Lung (tissue), 12 donors: ENCODE results near the gene SLC44A2. TPM values are rescaled to one million over a fixed set of nuclear protein-coding genes. Genes with fewer than 3 reads are reported as not detected.
A peak's percentile ranks its signal among the peaks of the same experiment; 100 is the strongest.

Experiments
- ATAC-seq: fragments of 200-7000 bp; cut with Tn5 transposase; one replicate; pipeline ENCODE4 v1.9.1; 2020; ENCODE audit warnings: moderate number of reproducible peaks; ENCODE audit not compliant: insufficient read depth, low FRiP score
- DNase-seq, 3 donors: peaks; one replicate each; pipeline ENCODE4 v3.0.0-alpha.2; 2013 to 2017
- H3K27ac ChIP-seq, 2 donors: one replicate each; pipeline ENCODE4 v1.5.1; 2013; ENCODE audit warnings: mild to moderate bottlenecking in 2 of 2, moderate library complexity in 2 of 2, control low read depth in 1 of 2, inconsistent platforms in 1 of 2, low read depth in 1 of 2, low read length in 1 of 2
- H3K27me3 ChIP-seq, 3 donors: one replicate each; pipeline ENCODE4 v1.5.1; 2013; ENCODE audit warnings: low read length in 2 of 3; ENCODE audit not compliant: control insufficient read depth in 3 of 3, insufficient read depth in 3 of 3
- H3K36me3 ChIP-seq, 4 donors: one replicate each; pipeline ENCODE4 v1.5.1; 2013; ENCODE audit warnings: low read length in 4 of 4, mild to moderate bottlenecking in 1 of 4, moderate library complexity in 1 of 4; ENCODE audit not compliant: control insufficient read depth in 4 of 4, insufficient read depth in 4 of 4
- H3K4me1 ChIP-seq, 5 donors: one replicate each; pipeline ENCODE4 v1.5.1; 2013; ENCODE audit warnings: low read length in 5 of 5, mild to moderate bottlenecking in 2 of 5, moderate library complexity in 1 of 5; ENCODE audit not compliant: control insufficient read depth in 5 of 5, insufficient read depth in 5 of 5
- H3K4me3 ChIP-seq: one replicate; pipeline ENCODE4 v1.5.1; 2013; ENCODE audit warnings: mild to moderate bottlenecking, control low read depth, moderate library complexity
- H3K9ac ChIP-seq, 2 donors: one replicate each; pipeline ENCODE4 v1.5.1; 2013; ENCODE audit warnings: low read length in 2 of 2, control low read depth in 1 of 2; ENCODE audit not compliant: insufficient read depth in 1 of 2
- H3K9me3 ChIP-seq, 4 donors: one replicate each; pipeline ENCODE4 v1.5.1; 2013; ENCODE audit warnings: low read length in 3 of 4, mild to moderate bottlenecking in 1 of 4, moderate library complexity in 1 of 4; ENCODE audit not compliant: control insufficient read depth in 4 of 4, insufficient read depth in 3 of 4
- WGBS, 2 donors: extraction: QIAGEN DNeasy Blood & Tissue Kit; methylation state at CpG; one replicate each; pipeline ENCODE4 v1.1.7; 2013; 5-methylcytosine and 5-hydroxymethylcytosine counted together
- polyA plus RNA-seq, 2 donors: library from polyadenylated mRNA; stranded (reverse); fragments of 200-250 nt; gene quantifications; one replicate each; pipeline ENCODE4 v1.2.1, GENCODE V29; 2013
- total RNA-seq, 2 donors: library from RNA; depleted of rRNA in 1 of 2; stranded (reverse); fragments of >200 nt in 1 of 2; gene quantifications; one replicate each; pipeline ENCODE4 v1.2.1, GENCODE V29; 2014 to 2021
- TF ChIP-seq, protein P1 (sequence below): IDR thresholded peaks from 2 replicates; pipeline ENCODE4 v1.5.1; 2012; ENCODE audit warnings: mild to moderate bottlenecking; ENCODE audit errors: control extremely low read depth, extremely low read depth
- donor health status: control.
- donor health status: control.
- donor health status: Bipolar disorder and iron deficiency.
- donor health status: healthy.
- donor health status: DM: yes; HTN: yes; CAD: no.

The SLC44A2 gene
- total and polyA plus RNA-seq, 4 donors = 83.6 to 173 (median 118) TPM

DNA sequence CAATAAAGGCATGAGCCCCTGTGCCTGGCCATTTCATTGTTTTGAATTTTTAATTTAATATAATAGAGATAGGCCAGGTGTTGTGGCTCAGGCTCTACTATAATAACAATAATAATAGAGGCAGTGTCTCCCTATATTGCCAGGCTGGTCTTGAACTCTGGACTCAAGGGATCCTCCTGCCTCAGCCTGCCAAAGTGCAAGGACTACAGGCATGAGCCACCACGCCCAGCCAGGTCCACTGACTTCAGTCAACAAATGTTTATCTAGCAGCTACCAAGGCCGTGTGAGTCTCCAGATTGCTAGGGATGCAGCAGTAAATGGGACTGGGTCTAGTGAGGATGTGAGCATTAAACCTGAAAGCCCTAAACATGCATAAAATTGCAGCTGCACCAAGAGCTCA is 15.0 kb downstream of the SLC44A2 start:
- Histone ChIP-seq H3K27ac (no peak overlapping the region), H3K4me1 (peaks cover 0 to 26% (median 5%) of the 10 kb centered on the region in 5 donors), H3K9ac (no peak overlapping the region), H3K9me3 (no peaks in the 10 kb centered on the region), H3K36me3 (peaks cover 4 to 54% (median 34%) of the 10 kb centered on the region in 4 donors), H3K27me3 (no peaks in the 10 kb centered on the region), H3K4me3 (no peak overlapping the region)
- TF ChIP-seq, protein P1, sequence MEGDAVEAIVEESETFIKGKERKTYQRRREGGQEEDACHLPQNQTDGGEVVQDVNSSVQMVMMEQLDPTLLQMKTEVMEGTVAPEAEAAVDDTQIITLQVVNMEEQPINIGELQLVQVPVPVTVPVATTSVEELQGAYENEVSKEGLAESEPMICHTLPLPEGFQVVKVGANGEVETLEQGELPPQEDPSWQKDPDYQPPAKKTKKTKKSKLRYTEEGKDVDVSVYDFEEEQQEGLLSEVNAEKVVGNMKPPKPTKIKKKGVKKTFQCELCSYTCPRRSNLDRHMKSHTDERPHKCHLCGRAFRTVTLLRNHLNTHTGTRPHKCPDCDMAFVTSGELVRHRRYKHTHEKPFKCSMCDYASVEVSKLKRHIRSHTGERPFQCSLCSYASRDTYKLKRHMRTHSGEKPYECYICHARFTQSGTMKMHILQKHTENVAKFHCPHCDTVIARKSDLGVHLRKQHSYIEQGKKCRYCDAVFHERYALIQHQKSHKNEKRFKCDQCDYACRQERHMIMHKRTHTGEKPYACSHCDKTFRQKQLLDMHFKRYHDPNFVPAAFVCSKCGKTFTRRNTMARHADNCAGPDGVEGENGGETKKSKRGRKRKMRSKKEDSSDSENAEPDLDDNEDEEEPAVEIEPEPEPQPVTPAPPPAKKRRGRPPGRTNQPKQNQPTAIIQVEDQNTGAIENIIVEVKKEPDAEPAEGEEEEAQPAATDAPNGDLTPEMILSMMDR = no peak
- 79 to 90% methylated on average over 2 of the region's 2 CpGs for WGBS, 2 donors
- DNase-seq (no peak), ATAC-seq (no peak)

DNA sequence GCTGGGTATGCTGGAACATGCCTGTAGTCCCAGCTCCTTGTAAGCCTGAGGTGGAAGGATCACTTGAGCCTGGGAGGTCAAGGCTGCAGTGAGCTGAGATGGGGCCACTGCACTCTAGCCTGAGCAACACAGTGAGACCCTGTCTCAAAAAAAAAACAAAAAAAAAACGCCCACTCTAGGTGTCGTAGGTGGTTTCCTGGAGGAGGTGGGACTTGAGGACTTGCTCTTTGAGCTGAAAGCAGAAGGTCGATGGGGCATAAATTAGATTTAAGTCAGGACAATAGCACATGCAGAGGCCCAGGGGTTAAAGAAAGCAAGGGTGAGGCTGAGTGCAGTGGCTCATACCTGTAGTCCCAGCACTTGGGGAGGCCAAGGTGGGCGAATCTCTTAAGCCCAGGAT is 15.9 kb downstream of the SLC44A2 start:
- WGBS, 2 donors = 84 to 85% methylated on average over 4 of the region's 4 CpGs
- no peak for DNase-seq
- H3K9ac ChIP-seq = no peak overlapping the region
- H3K9me3 ChIP-seq = no peaks in the 10 kb centered on the region
- no peak overlapping the region for H3K4me3 ChIP-seq
- no peak for ATAC-seq
- H3K4me1 ChIP-seq = peaks cover 0 to 26% (median 5%) of the 10 kb centered on the region in 5 donors
- no peak overlapping the region for H3K27ac ChIP-seq
- H3K27me3 ChIP-seq = no peaks in the 10 kb centered on the region
- peaks cover 2 to 48% (median 30%) of the 10 kb centered on the region in 4 donors for H3K36me3 ChIP-seq
- TF ChIP-seq, protein P1 = no peak

DNA sequence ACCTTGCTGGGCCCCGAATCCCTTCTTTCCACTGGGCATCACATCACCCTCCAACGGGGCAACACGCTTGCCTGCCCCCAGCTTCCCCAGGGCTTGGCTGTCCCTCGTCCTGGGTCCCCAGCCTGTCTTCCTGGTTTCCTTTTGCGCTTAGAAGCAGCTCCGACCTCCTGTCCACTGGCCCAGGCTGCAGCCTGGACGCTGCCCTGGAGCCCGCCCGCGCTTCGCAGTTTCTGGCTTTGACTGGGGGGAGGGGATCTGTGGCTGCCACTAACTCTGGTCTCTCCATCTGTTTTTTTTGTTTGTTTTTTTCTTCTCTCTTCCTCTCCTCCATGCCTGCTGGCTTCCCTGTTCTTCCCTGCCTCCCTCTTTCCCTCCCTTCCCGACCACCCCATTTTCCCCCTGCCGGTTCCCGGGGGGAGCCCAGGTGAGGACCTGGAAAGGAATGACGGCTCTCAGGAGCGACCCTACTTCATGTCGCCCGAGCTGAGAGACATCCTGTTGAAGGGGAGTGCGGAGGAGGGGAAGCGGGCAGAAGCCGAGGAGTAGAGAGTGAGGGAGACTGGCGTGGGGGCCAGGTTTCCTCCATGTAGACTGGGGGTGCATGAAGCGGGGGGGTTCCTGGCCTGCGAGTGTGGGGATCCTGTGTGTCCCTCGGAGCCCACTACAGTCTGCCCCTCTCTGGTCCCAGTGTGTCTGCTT is 17.3 kb downstream of the SLC44A2 start:
- 62 to 78% methylated on average over 25 of the region's 25 CpGs for WGBS, 2 donors
- H3K9ac ChIP-seq = no peak overlapping the region
- H3K4me1 ChIP-seq = peaks cover 0 to 26% (median 5%) of the 10 kb centered on the region in 5 donors
- H3K27ac ChIP-seq = peak overlapping the region in 1 of 2 donors; percentile 52
- H3K9me3 ChIP-seq = no peaks in the 10 kb centered on the region
- peaks cover 2 to 35% (median 21%) of the 10 kb centered on the region in 4 donors for H3K36me3 ChIP-seq
- H3K4me3 ChIP-seq = no peak overlapping the region
- no peaks in the 10 kb centered on the region for H3K27me3 ChIP-seq
- TF ChIP-seq, protein P1 = no peak
- no peak for ATAC-seq
- no peak for DNase-seq
